MM.1S (cell line): ENCODE results near the gene SDSL.

Experiments used
- DNase-seq: peaks from one replicate; pipeline ENCODE4 v3.0.0-alpha.2; 2015
- H2AFZ ChIP-seq: fragments of 300-600 bp; sonication (generic); 2 replicates; pipeline ENCODE4 v1.6.0; 2016; ENCODE audit warnings: antibody characterized with exemption, low read length
- H3F3A ChIP-seq: fragments of 300-600 bp; sonication (generic); 2 replicates; pipeline ENCODE4 v1.6.1; 2016; ENCODE audit warnings: mild to moderate bottlenecking, antibody characterized with exemption, low read length, moderate library complexity, mixed read lengths; ENCODE audit not compliant: insufficient read depth
- H3K27ac ChIP-seq: fragments of 300-600 bp; sonication (generic); 2 replicates; pipeline ENCODE4 v1.5.1; 2016; ENCODE audit warnings: mild to moderate bottlenecking, low read length
- H3K27me3 ChIP-seq: fragments of 300-600 bp; sonication (generic); replicated peaks from 2 replicates; pipeline ENCODE4 v1.6.0; 2016; ENCODE audit warnings: low read length; ENCODE audit not compliant: insufficient read depth
- H3K36me3 ChIP-seq: fragments of 300-600 bp; sonication (generic); replicated peaks from 2 replicates; pipeline ENCODE4 v1.6.1; 2016; ENCODE audit warnings: mild to moderate bottlenecking, low read length, mixed read lengths; ENCODE audit not compliant: insufficient read depth
- H3K4me1 ChIP-seq: fragments of 300-600 bp; sonication (generic); 2 replicates; pipeline ENCODE4 v1.6.1; 2016; ENCODE audit warnings: low read length, mixed read lengths
- H3K4me2 ChIP-seq: fragments of 300-600 bp; sonication (generic); 2 replicates; pipeline ENCODE4 v1.6.0; 2016; ENCODE audit warnings: low read depth, low read length
- H3K4me3 ChIP-seq: fragments of 300-600 bp; sonication (generic); 2 replicates; pipeline ENCODE4 v1.5.1; 2016; ENCODE audit warnings: low read length, mixed read lengths
- H3K79me2 ChIP-seq: fragments of 300-600 bp; sonication (generic); 2 replicates; pipeline ENCODE4 v1.6.1; 2016; ENCODE audit warnings: mixed run types, low read length, mixed read lengths
- H3K9ac ChIP-seq: fragments of 300-600 bp; sonication (generic); 2 replicates; pipeline ENCODE4 v1.6.1; 2016; ENCODE audit warnings: low read length, mixed read lengths
- H3K9me2 ChIP-seq: fragments of 300-600 bp; sonication (generic); replicated peaks from 2 replicates; pipeline ENCODE4 v1.6.1; 2016; ENCODE audit warnings: mild to moderate bottlenecking, low read length, mixed read lengths; ENCODE audit not compliant: insufficient read depth
- H3K9me3 ChIP-seq: fragments of 300-600 bp; sonication (generic); replicated peaks from 2 replicates; pipeline ENCODE4 v1.6.1; 2016; ENCODE audit warnings: mild to moderate bottlenecking, low read length, mixed read lengths; ENCODE audit not compliant: insufficient read depth
- H4K20me1 ChIP-seq: fragments of 300-600 bp; sonication (generic); 2 replicates; pipeline ENCODE4 v1.6.1; 2016; ENCODE audit warnings: mild to moderate bottlenecking, low read length, moderate library complexity, mixed read lengths; ENCODE audit not compliant: insufficient read depth
- CTCF ChIP-seq: fragments of 300-600 bp; sonication (generic); IDR thresholded peaks from 2 replicates; pipeline ENCODE4 v1.5.1; 2016; ENCODE audit warnings: antibody characterized with exemption, low read length, mixed read lengths
- EZH2 ChIP-seq: fragments of 300-600 bp; sonication (generic); optimal IDR thresholded peaks from 2 replicates; pipeline ENCODE3; 2017; ENCODE audit warnings: low read depth, mild to moderate bottlenecking, antibody characterized with exemption, low read length, mixed read lengths
- EZH2phosphoT487 ChIP-seq: fragments of 300-600 bp; sonication (generic); IDR thresholded peaks from 2 replicates; pipeline ENCODE4 v1.6.1; 2018; ENCODE audit warnings: antibody characterized with exemption, low read length

SDSL gene

GRCh38 chr12:113413488-113413939 lies 8.7 kb upstream of the SDSL start:
- Histone ChIP-seq H3K4me2 (no peak overlapping the region), H3K79me2 (no peaks in the 10 kb centered on the region)

GRCh38 chr12:113414519-113415038 lies 7.6 kb upstream of the SDSL start:
- Histone ChIP-seq H3K27ac (no peak overlapping the region), H3K36me3 (no peaks in the 10 kb centered on the region), H2AFZ (no peak overlapping the region), H3K4me1 (no peaks in the 10 kb centered on the region), H3K9me3 (no peaks in the 10 kb centered on the region), H3K27me3 (no peaks in the 10 kb centered on the region), H3K9me2 (no peaks in the 10 kb centered on the region), H4K20me1 (no peaks in the 10 kb centered on the region), H3K79me2 (no peaks in the 10 kb centered on the region), H3K4me2 (no peak overlapping the region), H3F3A (no peaks in the 10 kb centered on the region), H3K9ac (no peak overlapping the region), H3K4me3 (no peak overlapping the region)
- no peak for DNase-seq
- TF ChIP-seq EZH2 = no peak
- TF ChIP-seq EZH2phosphoT487 = no peak
- no peak for TF ChIP-seq CTCF

More at GRCh38 chr12:113413488-113413939, 8.7 kb upstream of the SDSL start:
- Histone ChIP-seq H3K4me3 (no peak overlapping the region), H3K9me2 (no peaks in the 10 kb centered on the region), H3K27ac (no peak overlapping the region), H3K27me3 (no peaks in the 10 kb centered on the region), H3K36me3 (no peaks in the 10 kb centered on the region), H2AFZ (no peak overlapping the region), H3K4me1 (no peaks in the 10 kb centered on the region), H3F3A (no peaks in the 10 kb centered on the region), H4K20me1 (no peaks in the 10 kb centered on the region), H3K9me3 (no peaks in the 10 kb centered on the region), H3K9ac (no peak overlapping the region)
- TF ChIP-seq EZH2phosphoT487 (no peak), EZH2 (no peak), CTCF (no peak)
- DNase-seq = no peak

- Histone ChIP-seq H3K4me2 (no peak overlapping the region), H3K9me3 (no peaks in the 10 kb centered on the region), H3F3A (no peaks in the 10 kb centered on the region), H2AFZ (no peak overlapping the region), H4K20me1 (no peaks in the 10 kb centered on the region), H3K79me2 (no peaks in the 10 kb centered on the region), H3K9ac (no peak overlapping the region), H3K27me3 (no peaks in the 10 kb centered on the region), H3K9me2 (no peaks in the 10 kb centered on the region), H3K36me3 (no peaks in the 10 kb centered on the region), H3K27ac (no peak overlapping the region), H3K4me1 (no peaks in the 10 kb centered on the region), H3K4me3 (no peak overlapping the region)
- DNase-seq = no peak
- no peak for TF ChIP-seq EZH2phosphoT487
- no peak for TF ChIP-seq CTCF
- no peak for TF ChIP-seq EZH2
Observed at GRCh38 chr12:113416091-113416754, 6.0 kb upstream of the SDSL start.
